SHP77 (cell line): ENCODE measurements around the gene MSMO1.
A peak's percentile ranks its signal among the peaks of the same experiment; 100 is the strongest.

Experiments used
- DNase-seq, 2 experiments: peaks; one replicate each; lab custom pipeline; 2025; lab: John Stamatoyannopoulos, UW

Gene MSMO1

GRCh38 chr4:165360985-165361670, 33.7 kb downstream of the MSMO1 start:
- DNase-seq = no peak

GRCh38 chr4:165361810-165362209, 34.3 kb downstream of the MSMO1 start:
- no peak for DNase-seq

DNA sequence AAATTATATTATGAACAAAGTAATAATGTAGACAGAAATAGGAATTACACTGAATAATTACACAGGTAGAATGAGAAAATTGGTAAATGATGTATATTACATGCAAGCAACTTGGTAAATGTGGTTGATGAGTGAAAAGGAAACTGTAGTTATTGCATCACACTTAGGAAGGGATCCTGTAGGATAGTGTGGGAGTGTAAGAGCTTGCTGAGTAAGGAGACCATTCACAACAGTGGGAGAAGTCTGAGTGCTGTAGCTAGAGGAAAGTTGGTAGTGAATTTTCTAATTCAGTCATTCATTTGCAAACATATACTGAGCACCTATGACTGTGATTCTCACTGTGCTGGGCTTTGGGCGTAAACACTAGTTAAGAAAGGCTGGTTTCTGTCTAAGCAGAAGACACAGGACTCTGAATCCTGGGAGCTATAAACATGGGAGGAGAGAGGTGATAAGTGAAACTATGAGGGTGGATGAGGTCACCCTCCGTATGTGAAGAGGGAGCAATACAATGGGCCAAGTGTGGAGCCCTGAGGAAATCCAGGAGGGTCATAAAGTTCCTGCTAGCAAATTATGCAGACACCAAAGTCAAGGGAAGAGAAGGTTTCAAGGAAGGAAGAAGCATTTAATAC, 37.1 kb downstream of the MSMO1 start:
- DNase-seq = no peak

DNA sequence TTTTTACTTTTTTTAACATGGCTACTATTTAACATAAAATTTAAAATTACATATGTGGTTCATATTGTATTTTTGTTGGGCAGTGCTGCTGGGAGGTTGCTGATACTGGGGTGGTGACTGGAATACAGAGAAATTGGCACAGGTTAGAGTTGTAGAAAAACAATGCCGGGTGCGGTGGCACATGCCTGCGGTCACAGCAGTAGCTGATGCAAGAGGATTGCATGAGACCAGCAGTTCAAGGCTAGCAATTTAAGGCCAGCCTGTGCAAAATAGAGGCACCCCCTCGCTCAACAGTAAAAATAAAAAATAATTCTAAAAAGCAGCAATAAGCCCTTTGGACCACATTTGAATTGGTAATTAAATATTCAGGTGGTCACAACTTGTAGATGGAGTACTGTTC, 39.6 kb downstream of the MSMO1 start:
- no peak for DNase-seq

DNA sequence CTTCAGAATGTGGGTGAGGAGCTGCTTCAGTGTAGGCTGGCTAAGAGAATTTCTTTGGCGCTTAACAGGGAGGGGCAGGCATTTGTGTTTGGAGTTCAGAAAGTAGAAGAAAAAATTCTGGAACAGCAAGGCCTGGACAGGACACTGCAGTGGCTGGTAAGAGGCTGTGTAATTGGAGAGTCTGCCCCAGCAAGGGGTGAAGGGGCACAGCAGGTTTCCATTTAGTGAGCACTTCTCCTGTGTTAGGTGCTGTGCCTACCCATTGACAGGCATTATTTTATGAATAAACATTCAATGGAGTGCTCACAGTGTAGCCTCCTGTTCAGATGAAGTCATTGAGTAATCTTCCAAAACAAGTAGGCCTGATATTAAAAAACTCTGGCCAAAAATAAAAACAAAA, 40.6 kb downstream of the MSMO1 start:
- no peak for DNase-seq

GRCh38 chr4:165368567-165368966, 41.1 kb downstream of the MSMO1 start:
- no peak for DNase-seq

- no peak for DNase-seq
Observed at GRCh38 chr4:165369522-165369921, 42.1 kb downstream of the MSMO1 start.

DNA sequence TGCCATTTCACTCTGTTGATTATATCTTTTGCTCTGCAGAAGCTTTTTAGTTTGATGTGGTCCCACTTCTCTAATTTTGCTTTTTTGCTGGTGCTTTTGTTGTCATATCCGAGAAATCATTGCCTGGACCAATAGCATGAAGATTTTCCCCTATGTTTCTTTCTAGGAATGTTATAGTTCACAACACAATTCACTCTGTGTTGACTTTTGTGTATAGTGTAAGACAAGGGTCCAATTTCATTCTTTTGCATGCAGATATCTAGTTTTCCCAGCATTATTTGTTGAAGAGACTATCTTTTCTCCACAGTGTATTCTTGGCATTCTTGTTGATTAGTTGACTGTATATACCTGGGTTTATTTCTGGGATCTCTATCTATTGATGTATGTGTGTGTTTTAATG, 43.1 kb downstream of the MSMO1 start:
- DNase-seq = no peak

DNA sequence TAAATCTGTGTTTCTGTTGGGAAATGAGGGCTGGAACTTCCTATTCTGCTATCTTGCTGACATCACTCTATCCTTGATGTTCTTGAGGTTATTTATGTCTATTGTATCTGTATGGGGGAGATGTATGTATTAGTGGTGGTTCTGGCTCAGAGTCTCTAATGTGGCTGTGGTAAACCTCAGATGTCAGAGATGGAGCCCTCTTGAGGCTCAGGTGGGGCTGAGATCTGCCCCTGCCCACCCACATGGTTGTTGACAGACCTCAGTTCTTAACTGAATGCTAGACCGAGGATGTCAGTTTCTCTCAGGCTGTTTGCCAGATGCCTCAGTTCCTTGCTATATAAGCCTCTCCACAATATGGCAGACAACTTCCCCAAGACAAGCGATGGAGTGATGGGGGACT, 48.0 kb downstream of the MSMO1 start:
- no peak for DNase-seq

- no peak for DNase-seq
Observed at GRCh38 chr4:165378398-165378744, 50.9 kb downstream of the MSMO1 start.

DNA sequence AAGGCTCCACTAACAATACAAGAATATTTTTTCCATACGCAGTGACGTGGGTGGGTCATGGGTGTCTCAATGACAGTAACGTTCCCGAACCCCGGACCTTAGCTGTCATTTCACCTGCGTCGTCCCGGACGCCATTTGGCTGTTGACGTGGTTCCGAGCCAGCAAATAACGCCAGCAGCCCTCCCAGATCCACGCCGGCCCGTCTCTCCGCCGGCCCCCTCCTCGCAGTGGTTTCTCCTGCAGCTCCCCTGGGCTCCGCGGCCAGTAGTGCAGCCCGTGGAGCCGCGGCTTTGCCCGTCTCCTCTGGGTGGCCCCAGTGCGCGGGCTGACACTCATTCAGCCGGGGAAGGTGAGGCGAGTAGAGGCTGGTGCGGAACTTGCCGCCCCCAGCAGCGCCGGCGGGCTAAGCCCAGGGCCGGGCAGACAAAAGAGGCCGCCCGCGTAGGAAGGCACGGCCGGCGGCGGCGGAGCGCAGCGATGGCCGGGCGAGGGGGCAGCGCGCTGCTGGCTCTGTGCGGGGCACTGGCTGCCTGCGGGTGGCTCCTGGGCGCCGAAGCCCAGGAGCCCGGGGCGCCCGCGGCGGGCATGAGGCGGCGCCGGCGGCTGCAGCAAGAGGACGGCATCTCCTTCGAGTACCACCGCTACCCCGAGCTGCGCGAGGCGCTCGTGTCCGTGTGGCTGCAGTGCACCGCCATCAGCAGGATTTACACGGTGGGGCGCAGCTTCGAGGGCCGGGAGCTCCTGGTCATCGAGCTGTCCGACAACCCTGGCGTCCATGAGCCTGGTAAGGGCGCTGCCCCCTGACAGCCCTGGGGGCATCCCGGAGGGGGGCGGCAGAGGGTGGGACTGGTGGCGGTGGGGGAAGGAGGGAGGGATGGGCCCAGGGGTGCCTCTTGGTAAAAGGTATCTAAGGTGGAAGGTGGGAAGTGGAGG, 51.5 kb downstream of the MSMO1 start, which contains the start of gene CPE:
TSS of gene CPE (plus strand) at position 264 of the 933 bp plus-strand sequence. CDS start at position 478, 214 bp downstream.
- peak; percentile 85 to 88 for DNase-seq

DNA sequence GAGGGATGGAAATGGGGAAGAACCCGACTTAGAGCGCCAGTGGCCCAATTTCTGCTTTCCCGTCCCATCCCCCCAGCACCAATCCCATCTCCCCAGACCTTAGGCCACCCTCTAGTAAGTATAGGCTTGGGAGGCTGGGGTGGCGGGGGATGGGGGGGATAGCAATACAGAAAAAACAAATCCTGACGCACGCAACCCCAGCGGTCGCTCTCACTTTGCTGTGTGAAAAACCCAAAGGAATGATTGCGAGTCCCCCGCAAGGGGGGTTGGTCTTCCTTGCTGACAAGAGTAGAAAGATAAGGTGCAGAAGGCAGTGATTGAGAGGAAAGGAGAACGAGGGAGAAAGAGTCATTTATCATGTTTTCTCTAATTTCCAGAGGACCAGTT, 52.2 kb downstream of the MSMO1 start:
- peak; percentile 60 to 62 for DNase-seq

DNA sequence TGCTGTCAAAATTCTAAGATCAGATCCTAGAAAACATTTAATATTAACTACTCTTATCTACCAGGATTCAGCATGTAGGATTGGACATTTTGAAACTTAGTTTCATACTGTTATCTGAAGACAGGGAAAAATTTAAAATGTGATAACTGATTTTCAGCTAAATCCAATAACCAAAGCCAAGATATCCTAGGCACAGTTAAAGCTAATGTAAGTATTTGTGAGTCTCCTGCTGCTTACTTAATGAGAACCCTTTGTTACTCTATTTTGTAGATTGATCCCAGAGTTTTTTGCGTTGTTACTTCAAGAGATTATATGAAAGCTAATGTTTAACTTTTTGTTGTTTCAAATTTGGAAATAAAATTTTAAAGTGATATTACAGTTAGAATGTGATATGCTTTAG, 53.3 kb downstream of the MSMO1 start:
- DNase-seq = no peak

- no peak for DNase-seq
Observed at GRCh38 chr4:165381821-165382373, 54.4 kb downstream of the MSMO1 start.

GRCh38 chr4:165382640-165383039, 55.2 kb downstream of the MSMO1 start:
- DNase-seq = no peak

DNA sequence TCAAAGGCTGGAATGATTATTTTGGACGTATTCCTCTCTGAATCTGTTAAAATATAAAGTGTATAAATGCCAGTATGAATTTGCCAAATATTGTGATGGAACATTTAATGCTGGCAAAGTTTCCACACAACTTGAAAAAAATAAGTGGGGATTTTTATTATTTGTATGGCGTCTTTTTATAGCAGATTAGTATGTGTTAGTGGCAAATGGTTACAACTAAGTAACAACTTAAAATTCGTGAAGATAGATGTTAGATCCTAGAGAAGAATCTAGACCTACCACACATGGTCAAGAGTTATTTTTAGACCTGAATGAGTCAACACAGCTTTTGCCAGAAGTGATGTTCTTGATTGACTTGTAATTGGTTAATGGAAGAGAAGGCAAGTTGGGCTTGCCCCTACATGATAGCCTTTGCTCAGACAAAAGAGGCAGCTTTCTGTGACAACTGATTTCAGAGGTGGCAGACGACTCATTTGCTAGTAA, 56.2 kb downstream of the MSMO1 start:
- DNase-seq = peak; percentile 36 to 59

GRCh38 chr4:165384186-165384585, 56.7 kb downstream of the MSMO1 start:
- DNase-seq = no peak

DNA sequence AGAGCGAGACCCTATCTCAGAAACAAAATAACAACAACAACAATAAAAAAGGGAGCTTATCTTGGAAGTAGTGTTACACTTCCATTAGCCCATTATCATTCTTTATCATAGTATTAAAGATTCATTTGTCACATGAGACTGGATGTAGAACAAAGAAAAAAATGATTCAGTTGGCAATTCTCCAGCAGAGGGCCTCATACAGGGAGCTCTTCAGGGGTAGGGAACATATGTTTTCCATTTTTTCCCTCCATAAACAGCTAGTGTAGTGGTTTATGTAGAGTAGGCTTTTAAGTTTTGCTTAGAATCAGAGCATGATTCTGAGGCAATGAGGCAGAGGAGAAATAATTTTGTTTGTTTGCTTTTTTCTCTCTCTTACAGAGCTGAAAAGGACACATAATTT, 57.1 kb downstream of the MSMO1 start:
- DNase-seq = peak in 1 of 2 experiments; percentile 43

- no peak for DNase-seq
Observed at GRCh38 chr4:165385126-165385525, 57.7 kb downstream of the MSMO1 start.

GRCh38 chr4:165386328-165386727, 58.9 kb downstream of the MSMO1 start:
- no peak for DNase-seq

- DNase-seq = no peak
Observed at GRCh38 chr4:165388756-165389155, 61.3 kb downstream of the MSMO1 start.
